ENCODE results near the gene FAM114A1.
"Not testable (repeated sequence)": the region's sequence is repeated elsewhere in the genome, so short reads cannot be mapped to it uniquely, and the experiment has no call there.

The FAM114A1 gene

GRCh38 chr4:38904090-38904666 is 36.6 kb downstream of the FAM114A1 start:
- no peak for DNase-seq (ENCODE audit: low read depth)

DNA sequence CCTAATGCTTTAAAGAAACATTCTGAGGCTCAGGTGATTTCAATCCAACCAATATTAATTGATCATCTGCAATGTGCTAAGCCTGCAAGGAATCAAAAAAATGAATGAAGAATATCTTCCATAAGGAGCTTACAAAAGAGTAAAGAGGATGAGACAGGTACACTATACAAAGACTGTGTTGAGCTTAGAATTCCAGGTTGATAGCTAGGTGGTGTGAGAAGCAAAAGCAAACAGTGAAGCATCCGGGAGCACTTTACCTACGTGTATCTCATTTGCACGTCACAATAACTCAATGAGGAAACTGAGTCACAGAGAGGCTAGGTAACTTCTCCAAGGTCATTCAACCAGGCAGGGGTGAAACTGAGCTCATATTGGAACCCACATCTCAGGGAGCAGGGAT is 37.1 kb downstream of the FAM114A1 start:
- no peak for DNase-seq (ENCODE audit: low read depth)

- no peak for DNase-seq (ENCODE audit: low read depth)
Observed at GRCh38 chr4:38905652-38906385, 38.2 kb downstream of the FAM114A1 start.

DNA sequence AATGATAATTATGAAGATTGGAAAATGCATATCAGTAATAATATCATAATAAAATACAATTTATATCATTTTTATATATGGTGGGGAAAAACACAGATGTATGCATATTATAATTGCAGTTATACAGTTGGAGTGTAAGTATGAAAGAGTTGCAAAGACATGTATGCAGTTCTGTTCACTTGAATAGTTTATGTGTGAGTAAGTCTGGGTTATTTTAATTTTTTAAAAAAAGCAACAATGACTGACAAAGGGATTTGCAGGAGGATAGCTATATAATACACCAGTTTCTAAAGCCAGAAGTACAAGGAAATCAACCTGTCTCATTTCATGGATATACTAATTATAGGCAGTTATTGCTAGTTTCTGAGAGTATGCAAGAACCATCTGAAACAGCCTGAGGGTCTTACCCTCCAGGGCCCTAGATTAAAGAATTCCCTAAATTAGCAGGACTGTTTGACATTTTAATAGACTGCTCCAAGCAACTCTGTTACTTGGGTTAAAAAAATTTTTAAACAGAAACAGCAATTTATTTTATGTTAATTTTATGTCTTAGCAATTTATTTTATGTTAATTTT is 40.2 kb downstream of the FAM114A1 start:
- no peak for DNase-seq (ENCODE audit: low read depth)

- DNase-seq (ENCODE audit: low read depth): no peak
Observed at GRCh38 chr4:38909015-38909414, 41.4 kb downstream of the FAM114A1 start.

DNA sequence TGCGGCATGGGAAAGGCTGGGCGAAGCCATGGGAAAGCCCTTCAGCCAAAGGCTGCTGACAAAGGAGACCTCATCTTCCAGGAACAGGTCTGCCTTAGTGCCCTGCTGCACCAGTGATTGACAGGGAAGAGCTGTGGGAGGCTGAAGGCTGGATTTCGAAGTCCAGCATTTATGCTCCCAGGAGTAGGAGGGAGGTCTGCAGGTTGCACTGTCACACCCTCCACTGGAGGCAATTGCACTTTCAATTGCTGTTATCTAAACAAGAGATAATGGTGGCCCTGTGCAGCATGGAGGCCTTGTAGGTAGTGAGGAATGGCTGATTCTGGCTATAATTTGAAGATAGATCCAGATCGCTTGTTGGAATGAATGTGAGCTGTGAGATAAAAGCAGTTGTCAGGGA is 43.7 kb downstream of the FAM114A1 start:
- DNase-seq (ENCODE audit: low read depth): no peak

GRCh38 chr4:38914854-38915253 is 47.2 kb downstream of the FAM114A1 start:
- DNase-seq (ENCODE audit: low read depth): peak; percentile 6

GRCh38 chr4:38916267-38916666 is 48.7 kb downstream of the FAM114A1 start:
- not testable (repeated sequence) for DNase-seq (ENCODE audit: low read depth)

DNA sequence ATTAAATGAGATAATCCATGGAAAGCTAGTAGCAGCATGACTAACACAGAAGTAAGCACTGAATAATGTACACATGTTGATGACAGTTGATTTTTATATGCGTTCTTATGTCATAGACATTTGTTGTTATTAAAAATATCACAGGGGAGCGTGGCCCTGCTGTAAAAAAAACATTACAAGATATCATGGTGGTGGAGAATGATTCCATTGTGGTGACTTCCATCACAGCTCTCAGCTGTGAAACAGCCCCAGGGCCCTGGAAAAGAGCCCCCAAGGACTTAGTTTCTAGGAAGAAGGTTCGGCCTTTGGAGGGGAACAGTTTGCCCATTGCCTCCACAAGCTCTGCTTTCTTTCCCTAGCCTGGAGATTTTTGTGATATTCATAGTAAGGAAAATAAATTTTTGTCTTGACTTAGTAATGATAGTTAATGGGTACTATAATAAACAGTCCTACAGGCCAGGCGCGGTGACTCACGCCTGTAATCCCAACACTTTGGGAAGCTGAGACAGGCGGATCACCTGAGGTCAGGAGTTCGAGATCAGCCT is 49.9 kb downstream of the FAM114A1 start:
- no peak for DNase-seq (ENCODE audit: low read depth)

GRCh38 chr4:38919494-38919893 is 51.9 kb downstream of the FAM114A1 start:
- no peak for DNase-seq (ENCODE audit: low read depth)

DNA sequence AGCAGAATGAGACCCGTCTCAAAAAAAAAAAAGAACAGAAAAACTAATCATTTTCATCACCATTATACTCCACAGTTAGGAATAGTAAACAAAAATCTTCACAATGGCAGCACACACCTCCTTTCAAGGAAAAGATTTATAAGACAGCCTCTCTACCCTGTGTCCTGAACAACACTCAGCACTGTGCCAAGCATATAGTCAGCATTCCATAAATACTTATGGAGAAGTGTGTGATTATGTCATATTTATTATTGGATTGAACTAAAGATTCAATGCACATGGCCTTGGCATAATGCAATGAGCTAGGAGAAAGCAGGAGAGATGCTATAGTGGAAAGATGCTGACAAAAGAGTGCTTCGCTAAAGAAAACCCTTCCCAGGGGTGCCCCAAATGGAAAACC is 52.6 kb downstream of the FAM114A1 start:
- no peak for DNase-seq (ENCODE audit: low read depth)

DNA sequence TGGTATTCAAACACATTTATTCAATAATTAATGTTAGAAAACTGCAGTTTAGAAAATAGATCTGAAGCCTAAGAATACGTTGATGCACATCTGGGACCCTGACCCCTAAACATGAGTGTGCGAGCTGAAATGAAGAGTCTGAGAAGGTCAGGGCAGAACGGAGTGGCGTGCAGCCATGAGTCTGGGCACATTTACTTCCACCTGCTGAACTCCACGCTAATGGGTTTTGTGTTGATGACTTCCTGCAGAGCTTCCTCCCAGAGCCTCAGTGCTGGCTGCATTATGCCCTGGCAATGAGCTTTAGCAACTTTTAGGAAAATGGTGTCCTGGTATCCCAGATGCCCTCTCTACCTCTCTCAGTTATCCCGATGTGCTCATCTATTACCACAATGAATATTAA is 53.1 kb downstream of the FAM114A1 start:
- DNase-seq (ENCODE audit: low read depth): no peak

GRCh38 chr4:38921151-38921550 is 53.5 kb downstream of the FAM114A1 start:
- no peak for DNase-seq (ENCODE audit: low read depth)

DNA sequence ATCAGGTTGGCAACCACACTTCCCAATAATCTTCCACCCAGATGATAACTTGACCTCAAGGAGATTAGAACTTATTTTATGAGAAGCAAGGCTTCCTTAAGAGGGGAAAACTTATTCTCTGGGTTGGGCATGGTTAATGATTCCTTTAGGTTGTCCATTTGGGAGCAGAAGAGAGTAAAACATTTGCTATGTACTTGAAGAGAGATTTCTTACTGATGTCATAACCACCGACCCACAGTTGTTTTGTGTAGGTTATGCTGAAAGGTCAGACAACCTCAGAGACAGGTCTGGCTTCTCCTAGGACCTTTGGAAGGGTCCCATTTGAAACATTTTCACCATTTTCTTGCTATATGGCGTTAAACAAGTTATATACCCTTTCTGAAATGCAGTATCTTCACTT is 56.1 kb downstream of the FAM114A1 start:
- no peak for DNase-seq (ENCODE audit: low read depth)

DNA sequence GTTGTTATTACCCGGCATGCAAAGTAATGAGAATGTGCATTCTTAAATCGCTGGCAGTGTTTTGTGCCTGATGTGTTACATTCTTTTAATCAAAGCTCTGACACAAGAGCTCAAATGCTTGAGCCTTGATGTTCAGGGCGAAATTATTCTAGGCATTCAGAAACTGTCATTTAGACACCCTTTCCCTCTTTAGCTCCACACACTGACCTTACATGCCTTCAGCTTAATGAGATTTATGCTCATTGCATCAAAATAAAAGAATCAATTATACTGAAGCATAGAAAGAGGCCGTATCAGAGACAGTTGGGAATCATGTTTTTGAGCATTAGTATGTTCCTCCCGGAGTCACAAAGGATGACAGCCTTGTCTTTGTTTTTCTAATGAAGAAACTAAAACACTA is 56.7 kb downstream of the FAM114A1 start:
- no peak for DNase-seq (ENCODE audit: low read depth)

GRCh38 chr4:38925492-38926413 is 58.1 kb downstream of the FAM114A1 start:
- no peak for DNase-seq (ENCODE audit: low read depth)

DNA sequence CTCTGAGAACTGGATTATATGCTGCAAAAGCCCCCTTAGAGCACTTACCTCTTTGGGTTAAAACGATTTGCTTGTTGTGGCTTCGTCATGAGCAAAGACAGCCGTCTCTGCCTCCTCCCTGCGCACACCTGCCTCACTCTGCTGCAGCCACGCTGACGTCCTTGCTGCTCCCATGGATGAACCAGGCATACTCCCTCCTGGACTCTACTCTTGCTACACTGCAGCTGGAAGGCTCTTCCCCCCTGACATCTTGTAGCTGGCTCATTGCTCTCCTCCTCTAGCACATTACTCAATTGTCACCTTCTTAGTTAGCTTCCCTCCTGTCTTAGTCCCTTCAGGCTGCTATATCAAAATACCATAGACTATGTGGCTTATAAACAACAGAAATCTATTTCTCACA is 59.3 kb downstream of the FAM114A1 start:
- DNase-seq (ENCODE audit: low read depth): no peak

GRCh38 chr4:38928568-38928967 is 61.0 kb downstream of the FAM114A1 start:
- DNase-seq (ENCODE audit: low read depth): no peak

GRCh38 chr4:38928974-38929373 is 61.4 kb downstream of the FAM114A1 start:
- no peak for DNase-seq (ENCODE audit: low read depth)

DNA sequence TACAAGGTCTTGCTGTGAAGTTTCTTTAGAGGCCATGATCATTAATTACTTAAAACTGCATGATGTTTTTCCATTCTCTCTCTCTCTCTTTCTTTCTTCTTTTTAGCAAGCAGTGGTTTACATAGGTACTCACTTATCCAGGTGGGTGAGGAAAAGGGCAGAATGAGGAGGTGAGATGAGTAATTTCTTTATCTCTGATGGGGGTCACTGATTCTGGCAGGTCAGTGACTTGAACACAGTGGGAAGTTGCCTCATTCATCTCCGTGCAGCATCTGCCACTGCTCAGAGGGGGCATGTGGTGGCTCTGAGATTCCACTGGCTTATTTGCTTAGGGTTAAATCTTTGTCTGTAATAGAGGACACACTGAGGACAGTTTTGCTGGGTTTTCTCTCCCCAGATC is 62.6 kb downstream of the FAM114A1 start:
- no peak for DNase-seq (ENCODE audit: low read depth)

DNA sequence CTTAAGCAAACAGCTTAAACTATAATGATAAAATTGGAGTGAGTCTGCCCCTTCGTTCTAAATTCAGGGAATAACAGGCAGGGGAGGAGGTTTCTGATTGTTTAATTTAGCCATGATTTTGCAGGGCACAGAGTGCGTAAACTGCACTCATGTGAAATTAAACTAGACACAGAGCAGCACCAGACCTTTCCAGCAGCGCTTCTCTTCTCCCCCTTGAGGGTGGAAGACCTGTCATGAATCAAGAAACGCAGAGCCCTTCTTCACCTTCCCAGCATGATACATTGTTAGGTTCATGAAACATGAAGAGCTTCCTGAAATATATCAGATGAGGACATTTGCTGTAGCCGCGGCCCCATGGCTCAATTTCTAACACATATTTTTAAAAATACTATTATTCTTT is 63.1 kb downstream of the FAM114A1 start:
- no peak for DNase-seq (ENCODE audit: low read depth)

GRCh38 chr4:38931125-38931524 is 63.5 kb downstream of the FAM114A1 start:
- no peak for DNase-seq (ENCODE audit: low read depth)

All from stimulated activated CD4-positive, alpha-beta T cell treated with anti-CD3 and anti-CD28 coated beads, Interleukin-2, amount 100 ng/mL, for 4 hours (primary cell).